GM04503 (cell line): ENCODE measurements around the gene AGO1.
"Not testable (repeated sequence)": the region's sequence is repeated elsewhere in the genome, so short reads cannot be mapped to it uniquely, and the experiment has no call there.

Experiments used
- DNase-seq: peaks from one replicate; pipeline ENCODE4 v3.0.0-alpha.2; 2012; ENCODE audit warnings: low read depth

AGO1 gene

DNA sequence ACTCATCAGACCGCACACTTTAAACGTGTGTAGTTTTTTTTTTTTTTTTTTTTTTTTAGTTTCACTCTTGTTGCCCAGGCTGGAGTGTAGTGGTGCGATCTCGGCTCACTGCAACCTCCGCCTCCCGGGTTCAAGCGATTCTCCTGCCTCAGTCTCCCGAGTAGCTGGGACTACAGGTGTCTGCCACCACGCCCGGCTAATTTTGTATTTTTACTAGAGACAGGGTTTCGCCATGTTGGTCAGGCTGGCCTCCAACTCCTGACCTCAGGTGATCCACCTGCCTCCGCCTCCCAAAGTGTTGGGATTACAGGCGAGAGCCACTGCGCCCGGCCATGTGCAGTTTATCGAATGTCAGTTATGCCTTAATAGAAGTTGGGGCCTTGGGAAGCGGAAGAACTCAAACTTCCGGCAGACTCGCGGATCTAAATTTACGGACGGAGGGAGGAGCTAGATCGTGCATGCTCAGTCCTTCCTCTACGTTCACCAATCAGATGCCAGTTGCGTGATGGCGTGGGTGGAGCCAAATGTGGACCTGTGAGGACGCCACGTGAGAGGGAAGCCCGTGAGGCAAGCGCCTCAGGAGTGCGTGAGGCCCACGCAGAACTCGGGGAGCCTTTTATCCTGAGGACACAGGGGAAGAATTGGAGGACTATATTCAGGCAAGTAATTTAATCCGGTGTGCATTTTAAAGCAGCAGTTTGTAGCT, 13.6 kb upstream of the AGO1 start:
- not testable (repeated sequence) for DNase-seq

- no peak for DNase-seq
Observed at GRCh38 chr1:35870651-35871309, 12.2 kb upstream of the AGO1 start.

DNA sequence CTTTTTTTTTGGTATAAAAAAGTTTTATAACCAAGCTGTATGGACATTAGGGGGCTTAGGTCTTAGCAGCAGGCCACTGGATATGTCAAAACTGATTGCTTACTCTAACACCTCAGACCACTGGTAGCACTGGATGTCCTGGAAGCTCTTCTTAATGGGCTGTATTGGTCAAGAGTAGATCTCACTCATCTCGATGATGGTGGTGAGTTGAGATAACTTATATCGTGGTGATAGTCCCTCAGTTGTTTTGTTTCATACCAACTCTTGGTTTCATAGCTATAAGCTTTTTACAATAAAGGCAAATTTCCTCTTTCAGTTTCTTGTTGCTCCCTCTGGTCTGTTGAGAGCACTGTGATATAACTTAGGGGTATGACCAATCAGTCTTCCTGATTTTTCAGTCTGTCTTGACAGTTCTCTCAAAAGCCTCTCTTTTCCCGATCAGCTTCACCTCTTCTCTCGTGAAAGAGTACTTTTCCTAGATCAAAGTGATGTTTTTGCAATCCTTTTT, 9.7 kb upstream of the AGO1 start:
- DNase-seq = no peak

- not testable (repeated sequence) for DNase-seq
Observed at GRCh38 chr1:35874115-35874514, 8.9 kb upstream of the AGO1 start.

- DNase-seq = no peak
Observed at GRCh38 chr1:35876988-35877387, 6.0 kb upstream of the AGO1 start.

DNA sequence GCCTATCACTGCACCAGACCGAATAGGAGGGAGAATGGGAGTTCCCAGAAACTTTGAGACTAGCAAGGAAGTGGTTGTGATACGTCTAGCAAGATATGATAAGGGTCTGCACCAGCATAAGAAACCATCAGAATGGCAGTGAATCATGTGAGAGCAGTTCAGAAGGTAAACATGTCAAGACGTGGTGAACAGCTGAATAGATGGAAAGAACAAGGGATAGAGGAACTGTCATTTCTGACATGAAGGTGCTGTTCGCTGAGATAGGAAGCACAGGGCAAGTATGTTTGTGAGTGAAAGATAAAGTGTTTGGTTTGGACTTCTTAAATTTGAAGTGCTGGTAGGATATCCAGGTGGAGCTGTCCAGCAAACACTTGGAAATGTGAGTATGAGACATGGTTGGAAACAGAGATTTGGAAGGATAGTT, 1.1 kb upstream of the AGO1 start:
- no peak for DNase-seq

DNA sequence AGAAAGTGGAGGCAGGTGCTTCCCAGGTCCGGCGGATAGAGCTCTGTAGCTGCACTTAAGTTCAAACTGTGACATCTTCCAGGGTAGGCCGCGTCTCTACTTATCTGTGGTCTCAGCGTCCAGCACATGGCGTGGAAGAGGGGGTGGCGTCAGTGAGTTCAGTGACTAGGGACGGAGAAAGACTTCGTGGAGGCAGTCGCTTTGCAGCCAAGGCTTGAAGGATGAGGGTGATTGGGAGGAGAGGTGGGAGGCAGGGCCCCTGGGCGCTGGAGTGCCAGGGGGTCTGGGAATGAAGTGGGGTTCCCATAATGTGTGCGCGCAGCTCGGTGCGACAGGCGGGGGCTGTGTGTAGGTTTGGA, 444 bp upstream of the AGO1 start:
- DNase-seq = no peak

GRCh38 chr1:35883635-35884101, 659 bp downstream of the AGO1 start:
- no peak for DNase-seq

GRCh38 chr1:35884934-35885333, 1.9 kb downstream of the AGO1 start:
- DNase-seq = no peak

- no peak for DNase-seq
Observed at GRCh38 chr1:35885961-35886558, 3.1 kb downstream of the AGO1 start.

DNA sequence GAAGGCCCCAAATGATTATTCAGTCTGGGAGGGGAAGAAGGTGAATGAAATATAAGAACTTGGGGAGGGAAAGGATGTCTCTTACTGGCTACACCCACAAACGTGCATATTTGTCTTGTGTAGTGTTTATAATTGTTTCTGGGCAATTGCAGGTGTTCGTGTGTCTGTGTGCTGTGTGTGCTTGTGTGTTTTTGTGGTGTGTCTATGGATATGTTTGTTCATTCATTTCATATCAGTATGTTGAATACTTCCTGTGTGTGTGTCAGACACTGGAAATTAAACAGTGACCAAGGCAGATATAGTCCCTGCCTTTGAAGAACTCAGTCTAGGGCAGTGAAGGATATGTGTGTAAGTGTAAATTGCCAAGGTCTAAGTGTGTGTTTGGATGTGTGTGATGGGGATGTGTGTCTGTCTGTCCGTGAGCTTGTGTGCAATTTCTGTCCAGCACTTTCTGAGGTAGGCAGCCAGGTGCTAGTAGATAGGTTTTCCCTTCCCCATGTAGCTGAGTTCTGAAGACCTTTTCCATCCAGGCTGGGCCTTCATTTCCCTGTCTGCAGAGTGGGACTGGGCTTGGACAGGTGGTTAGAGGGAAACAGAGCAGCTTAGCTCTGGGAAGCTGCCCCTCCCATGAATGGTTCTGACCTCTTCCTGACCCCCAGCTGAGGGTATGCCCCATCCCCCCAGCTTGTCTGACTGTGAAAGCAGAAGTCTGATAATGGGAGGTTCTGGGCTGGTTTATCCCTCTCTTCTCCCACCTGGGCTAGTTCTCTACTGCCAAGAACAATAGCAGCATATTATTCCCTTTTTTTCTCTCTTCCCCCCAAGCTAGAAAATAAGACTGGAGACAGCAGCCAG, 3.8 kb downstream of the AGO1 start:
- DNase-seq = no peak

GRCh38 chr1:35887508-35887907, 4.5 kb downstream of the AGO1 start:
- DNase-seq = no peak

GRCh38 chr1:35888255-35888654, 5.2 kb downstream of the AGO1 start:
- DNase-seq = no peak

DNA sequence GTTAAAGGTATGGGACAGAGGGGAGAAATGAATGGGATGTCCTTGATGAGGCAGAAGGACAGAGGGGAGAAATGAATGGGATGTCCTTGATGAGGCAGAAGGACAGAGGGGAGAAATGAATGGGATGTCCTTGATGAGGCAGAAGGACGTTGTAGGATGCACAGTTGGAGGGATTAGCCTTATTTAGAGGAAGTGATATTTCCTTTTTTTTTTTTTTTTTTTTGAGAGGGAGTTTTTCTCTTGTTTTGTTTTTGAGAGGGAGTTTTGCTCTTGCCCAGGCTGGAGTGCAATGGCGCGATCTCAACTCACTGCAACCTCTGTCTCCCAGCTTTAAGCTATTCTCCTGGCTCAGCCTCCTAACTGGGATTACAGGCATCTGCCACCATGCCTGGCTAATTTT, 6.0 kb downstream of the AGO1 start:
- DNase-seq = not testable (repeated sequence)

DNA sequence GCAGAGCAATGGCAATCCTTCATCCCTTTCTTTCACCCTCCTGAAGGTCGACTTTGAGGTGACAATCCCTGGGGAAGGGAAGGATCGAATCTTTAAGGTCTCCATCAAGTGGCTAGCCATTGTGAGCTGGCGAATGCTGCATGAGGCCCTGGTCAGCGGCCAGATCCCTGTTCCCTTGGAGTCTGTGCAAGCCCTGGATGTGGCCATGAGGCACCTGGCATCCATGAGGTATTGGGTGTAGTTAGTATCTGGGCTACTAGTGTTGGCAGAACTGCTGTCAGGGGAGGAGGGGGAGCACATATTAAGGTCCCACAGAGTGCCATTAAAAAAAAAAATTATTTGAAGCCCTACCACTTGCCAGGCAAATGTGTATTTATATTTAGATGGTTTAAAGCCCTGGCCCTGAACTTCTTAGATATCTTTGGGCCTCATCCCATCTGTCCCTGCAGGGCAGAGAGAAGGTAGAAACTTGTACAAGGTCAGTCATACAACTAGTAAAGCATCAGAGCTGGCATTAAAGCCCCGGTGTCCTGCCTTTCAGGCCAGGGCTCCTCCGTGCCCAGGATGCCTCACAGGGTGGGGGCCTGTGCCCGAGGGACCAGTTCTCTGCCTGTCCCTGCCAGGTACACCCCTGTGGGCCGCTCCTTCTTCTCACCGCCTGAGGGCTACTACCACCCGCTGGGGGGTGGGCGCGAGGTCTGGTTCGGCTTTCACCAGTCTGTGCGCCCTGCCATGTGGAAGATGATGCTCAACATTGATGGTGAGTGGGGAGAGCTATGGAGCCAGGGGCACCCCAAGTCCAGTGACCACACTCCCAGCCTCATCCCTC, 10.3 kb downstream of the AGO1 start:
- no peak for DNase-seq

DNA sequence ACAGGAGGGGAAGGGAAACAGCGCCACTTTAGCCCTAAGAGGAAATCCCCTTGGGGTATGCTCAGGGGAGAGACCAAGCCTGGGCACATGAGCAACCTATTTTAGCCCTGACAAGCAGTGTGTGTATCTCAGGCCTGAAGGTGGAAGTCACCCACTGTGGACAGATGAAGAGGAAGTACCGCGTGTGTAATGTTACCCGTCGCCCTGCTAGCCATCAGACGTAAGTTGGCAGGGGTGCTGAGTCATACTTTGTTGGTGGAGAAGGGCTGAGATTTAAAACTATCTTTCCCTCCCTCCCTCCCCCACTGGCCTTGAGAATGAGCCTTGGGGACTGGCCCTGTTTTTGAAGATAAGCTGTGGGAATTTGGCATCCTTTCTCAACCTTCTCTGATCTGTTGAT, 11.2 kb downstream of the AGO1 start:
- DNase-seq = no peak

DNA sequence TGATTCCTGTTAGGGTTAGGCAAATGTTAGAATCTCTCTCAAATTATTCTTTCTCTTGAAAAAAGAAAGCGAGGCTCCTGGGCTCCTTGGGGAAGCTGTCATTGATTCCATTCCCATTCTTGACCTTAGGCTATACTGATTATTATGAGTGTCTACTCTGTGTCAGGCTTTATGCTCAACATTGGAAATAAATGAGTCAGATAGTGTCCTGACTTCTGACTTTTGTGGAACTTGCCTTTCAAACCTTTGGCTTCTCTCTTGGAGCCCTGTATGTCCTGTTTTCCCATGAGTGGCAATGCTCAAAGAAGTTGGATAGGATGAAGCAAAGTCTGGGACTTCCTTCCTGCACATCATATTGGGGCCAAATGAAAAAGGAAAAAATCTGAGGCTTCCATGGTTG, 11.6 kb downstream of the AGO1 start:
- DNase-seq = no peak

DNA sequence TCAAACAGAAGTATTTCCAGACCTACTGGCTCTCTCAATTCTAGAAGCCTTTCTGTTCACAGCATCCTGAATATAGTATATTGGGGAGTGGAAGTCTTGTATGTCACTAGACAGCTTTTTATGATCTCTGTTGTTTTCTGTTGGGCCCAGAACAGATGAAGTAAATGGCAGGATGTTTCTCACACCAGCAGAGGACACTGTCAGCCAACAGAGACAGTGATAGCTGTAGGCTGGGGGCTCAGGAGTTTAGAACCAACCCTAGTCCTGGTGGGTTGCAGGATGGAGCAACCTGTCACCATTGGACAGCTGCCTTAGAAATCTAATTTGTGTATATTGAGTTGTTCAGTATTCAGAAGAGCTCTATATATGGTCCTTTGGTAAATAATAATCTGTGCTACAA, 16.9 kb downstream of the AGO1 start:
- no peak for DNase-seq

- DNase-seq = no peak
Observed at GRCh38 chr1:35901235-35901634, 18.2 kb downstream of the AGO1 start.

DNA sequence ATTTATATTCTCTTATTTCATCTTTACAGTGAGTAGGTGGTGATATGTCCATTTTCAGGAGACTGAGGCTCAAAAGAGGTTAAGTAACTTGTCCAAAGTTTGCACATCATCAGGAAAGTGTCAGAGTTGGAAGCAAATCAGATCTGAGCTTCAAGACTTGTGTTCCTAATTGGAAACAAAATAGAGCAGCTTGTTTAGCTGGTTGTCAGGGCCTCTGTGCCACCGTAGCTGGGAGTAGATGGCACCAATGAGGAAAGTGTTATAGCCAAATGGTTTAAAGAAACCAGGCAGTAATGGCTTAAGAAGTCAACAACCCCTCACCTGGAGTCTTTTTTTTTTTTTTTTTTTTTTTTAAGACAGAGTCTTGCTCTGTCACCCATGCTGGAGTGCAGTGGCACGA, 19.7 kb downstream of the AGO1 start:
- no peak for DNase-seq

DNA sequence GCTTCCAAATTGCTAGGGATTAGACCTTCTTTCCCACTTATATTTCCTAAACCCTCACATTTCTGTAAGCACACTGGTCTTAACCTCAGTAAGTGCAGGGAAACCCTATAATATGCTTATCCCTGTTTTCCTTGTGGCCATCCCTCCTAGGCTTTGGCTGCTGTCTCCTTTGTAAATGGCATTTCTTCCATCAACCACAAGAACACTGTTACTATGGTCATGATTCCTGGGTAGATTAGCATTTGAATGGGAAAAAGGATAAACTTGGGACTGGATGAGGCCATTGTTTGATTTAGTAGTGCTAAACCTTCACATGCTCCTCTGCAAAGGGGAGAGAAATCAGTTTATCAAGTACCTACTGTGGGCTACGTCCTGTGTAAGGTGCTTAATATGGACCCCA, 31.7 kb downstream of the AGO1 start:
- no peak for DNase-seq
